HepG2 (cell line): Measurements from ENCODE around the gene FAM78B.

ENCODE experiments used
- HES4 ChIP-seq: sonication (generic); formaldehyde crosslinking; IDR thresholded peaks from 2 replicates; pipeline ENCODE4 v1.9.0; 2021; ENCODE audit warnings: mild to moderate bottlenecking, missing genetic modification reagents, borderline replicate concordance
- ZBTB8A ChIP-seq: sonication (generic); formaldehyde crosslinking; IDR thresholded peaks from 2 replicates; pipeline ENCODE4 v1.4.0; 2020; ENCODE audit warnings: mild to moderate bottlenecking, low read depth, missing genetic modification reagents, borderline replicate concordance
- ZNF547 ChIP-seq: sonication (generic); formaldehyde crosslinking; IDR thresholded peaks from 2 replicates; pipeline ENCODE4 v1.5.1; 2020; ENCODE audit warnings: mild to moderate bottlenecking, missing genetic modification reagents
- TF ChIP-seq, protein P1 (sequence below), 2 experiments: fragments of 450-650 bp in 1 of 2; sonication (generic) in 1 of 2; formaldehyde crosslinking in 1 of 2; IDR thresholded peaks; 2 replicates each; pipeline versions ENCODE4 v1.6.1 to v1.8.0; 2016 to 2022; ENCODE audit warnings: antibody characterized with exemption in 1 of 2, mild to moderate bottlenecking in 1 of 2, missing genetic modification reagents in 1 of 2
- TF ChIP-seq, protein P2 (sequence below): sonication (generic); formaldehyde crosslinking; IDR thresholded peaks from 2 replicates; pipeline ENCODE4 v1.4.0; 2020; ENCODE audit warnings: missing genetic modification reagents
- TF ChIP-seq, protein P3 (sequence below), 2 experiments: sonication (generic) in 1 of 2; formaldehyde crosslinking in 1 of 2; IDR thresholded peaks; 2 replicates each; pipeline versions ENCODE4 v1.4.0 to v1.6.1; 2018 to 2020; ENCODE audit warnings: missing genetic modification reagents in 2 of 2, borderline replicate concordance in 1 of 2, low read depth in 1 of 2, mild to moderate bottlenecking in 1 of 2, missing biosample characterization in 1 of 2
- TF ChIP-seq, protein P4 (sequence below): sonication (generic); formaldehyde crosslinking; IDR thresholded peaks from 2 replicates; pipeline ENCODE4 v1.5.0; 2020; ENCODE audit warnings: mild to moderate bottlenecking, missing genetic modification reagents, moderate library complexity

DNA sequence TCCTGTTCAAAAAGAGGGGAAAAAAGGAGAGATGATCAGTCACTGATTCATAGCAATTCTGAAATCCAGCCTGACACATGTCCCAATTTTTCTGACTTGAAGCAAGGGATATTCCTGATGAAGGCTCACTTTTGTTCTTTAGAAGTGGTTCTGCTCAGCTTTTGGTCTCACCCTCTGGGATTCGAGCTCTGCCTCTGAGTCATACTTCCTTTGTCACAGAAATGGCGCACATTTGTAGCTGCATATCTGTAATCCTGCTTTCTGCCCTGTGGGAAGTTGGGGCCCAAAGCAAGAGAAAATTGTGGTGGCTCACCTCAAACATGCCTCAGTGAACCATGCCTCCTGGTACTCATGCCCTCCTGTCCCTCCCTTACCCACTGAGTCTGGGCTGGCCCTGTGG, 22.3 kb upstream of the FAM78B start:
- TF ChIP-seq ZNF547 (CRISPR knock-in tag): no peak
- TF ChIP-seq, protein P1, sequence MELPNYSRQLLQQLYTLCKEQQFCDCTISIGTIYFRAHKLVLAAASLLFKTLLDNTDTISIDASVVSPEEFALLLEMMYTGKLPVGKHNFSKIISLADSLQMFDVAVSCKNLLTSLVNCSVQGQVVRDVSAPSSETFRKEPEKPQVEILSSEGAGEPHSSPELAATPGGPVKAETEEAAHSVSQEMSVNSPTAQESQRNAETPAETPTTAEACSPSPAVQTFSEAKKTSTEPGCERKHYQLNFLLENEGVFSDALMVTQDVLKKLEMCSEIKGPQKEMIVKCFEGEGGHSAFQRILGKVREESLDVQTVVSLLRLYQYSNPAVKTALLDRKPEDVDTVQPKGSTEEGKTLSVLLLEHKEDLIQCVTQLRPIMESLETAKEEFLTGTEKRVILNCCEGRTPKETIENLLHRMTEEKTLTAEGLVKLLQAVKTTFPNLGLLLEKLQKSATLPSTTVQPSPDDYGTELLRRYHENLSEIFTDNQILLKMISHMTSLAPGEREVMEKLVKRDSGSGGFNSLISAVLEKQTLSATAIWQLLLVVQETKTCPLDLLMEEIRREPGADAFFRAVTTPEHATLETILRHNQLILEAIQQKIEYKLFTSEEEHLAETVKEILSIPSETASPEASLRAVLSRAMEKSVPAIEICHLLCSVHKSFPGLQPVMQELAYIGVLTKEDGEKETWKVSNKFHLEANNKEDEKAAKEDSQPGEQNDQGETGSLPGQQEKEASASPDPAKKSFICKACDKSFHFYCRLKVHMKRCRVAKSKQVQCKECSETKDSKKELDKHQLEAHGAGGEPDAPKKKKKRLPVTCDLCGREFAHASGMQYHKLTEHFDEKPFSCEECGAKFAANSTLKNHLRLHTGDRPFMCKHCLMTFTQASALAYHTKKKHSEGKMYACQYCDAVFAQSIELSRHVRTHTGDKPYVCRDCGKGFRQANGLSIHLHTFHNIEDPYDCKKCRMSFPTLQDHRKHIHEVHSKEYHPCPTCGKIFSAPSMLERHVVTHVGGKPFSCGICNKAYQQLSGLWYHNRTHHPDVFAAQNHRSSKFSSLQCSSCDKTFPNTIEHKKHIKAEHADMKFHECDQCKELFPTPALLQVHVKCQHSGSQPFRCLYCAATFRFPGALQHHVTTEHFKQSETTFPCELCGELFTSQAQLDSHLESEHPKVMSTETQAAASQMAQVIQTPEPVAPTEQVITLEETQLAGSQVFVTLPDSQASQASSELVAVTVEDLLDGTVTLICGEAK (IDR thresholded peaks at IDR 0.05): no peak
- TF ChIP-seq, protein P1 (CRISPR knock-in tag; IDR thresholded peaks at IDR 0.05): no peak
- no peak for TF ChIP-seq HES4 (CRISPR knock-in tag)
- TF ChIP-seq, protein P2, sequence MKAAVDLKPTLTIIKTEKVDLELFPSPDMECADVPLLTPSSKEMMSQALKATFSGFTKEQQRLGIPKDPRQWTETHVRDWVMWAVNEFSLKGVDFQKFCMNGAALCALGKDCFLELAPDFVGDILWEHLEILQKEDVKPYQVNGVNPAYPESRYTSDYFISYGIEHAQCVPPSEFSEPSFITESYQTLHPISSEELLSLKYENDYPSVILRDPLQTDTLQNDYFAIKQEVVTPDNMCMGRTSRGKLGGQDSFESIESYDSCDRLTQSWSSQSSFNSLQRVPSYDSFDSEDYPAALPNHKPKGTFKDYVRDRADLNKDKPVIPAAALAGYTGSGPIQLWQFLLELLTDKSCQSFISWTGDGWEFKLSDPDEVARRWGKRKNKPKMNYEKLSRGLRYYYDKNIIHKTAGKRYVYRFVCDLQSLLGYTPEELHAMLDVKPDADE (CRISPR knock-in tag): no peak
- TF ChIP-seq, protein P3, sequence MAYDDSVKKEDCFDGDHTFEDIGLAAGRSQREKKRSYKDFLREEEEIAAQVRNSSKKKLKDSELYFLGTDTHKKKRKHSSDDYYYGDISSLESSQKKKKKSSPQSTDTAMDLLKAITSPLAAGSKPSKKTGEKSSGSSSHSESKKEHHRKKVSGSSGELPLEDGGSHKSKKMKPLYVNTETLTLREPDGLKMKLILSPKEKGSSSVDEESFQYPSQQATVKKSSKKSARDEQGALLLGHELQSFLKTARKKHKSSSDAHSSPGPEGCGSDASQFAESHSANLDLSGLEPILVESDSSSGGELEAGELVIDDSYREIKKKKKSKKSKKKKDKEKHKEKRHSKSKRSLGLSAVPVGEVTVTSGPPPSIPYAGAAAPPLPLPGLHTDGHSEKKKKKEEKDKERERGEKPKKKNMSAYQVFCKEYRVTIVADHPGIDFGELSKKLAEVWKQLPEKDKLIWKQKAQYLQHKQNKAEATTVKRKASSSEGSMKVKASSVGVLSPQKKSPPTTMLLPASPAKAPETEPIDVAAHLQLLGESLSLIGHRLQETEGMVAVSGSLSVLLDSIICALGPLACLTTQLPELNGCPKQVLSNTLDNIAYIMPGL (CRISPR knock-in tag; IDR thresholded peaks at IDR 0.05; ENCODE audit: borderline replicate concordance in 1 of 2, low read depth in 1 of 2): no peak
- TF ChIP-seq, protein P4, sequence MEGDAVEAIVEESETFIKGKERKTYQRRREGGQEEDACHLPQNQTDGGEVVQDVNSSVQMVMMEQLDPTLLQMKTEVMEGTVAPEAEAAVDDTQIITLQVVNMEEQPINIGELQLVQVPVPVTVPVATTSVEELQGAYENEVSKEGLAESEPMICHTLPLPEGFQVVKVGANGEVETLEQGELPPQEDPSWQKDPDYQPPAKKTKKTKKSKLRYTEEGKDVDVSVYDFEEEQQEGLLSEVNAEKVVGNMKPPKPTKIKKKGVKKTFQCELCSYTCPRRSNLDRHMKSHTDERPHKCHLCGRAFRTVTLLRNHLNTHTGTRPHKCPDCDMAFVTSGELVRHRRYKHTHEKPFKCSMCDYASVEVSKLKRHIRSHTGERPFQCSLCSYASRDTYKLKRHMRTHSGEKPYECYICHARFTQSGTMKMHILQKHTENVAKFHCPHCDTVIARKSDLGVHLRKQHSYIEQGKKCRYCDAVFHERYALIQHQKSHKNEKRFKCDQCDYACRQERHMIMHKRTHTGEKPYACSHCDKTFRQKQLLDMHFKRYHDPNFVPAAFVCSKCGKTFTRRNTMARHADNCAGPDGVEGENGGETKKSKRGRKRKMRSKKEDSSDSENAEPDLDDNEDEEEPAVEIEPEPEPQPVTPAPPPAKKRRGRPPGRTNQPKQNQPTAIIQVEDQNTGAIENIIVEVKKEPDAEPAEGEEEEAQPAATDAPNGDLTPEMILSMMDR: no peak
- TF ChIP-seq ZBTB8A (CRISPR knock-in tag): no peak
